Inflammatory macrophage treated with lipopolysaccharide for 4 hours (primary cell): ENCODE results near the gene SHISA7.
A peak's percentile ranks its signal among the peaks of the same experiment; 100 is the strongest.
"Not testable (repeated sequence)": the region's sequence is repeated elsewhere in the genome, so short reads cannot be mapped to it uniquely, and the experiment has no call there.

Source experiments
- DNase-seq: peaks from one replicate; pipeline ENCODE4 v3.0.0-alpha.2; 2020

SHISA7 gene

GRCh38 chr19:55443824-55444480 lies 852 bp upstream of the SHISA7 start:
- DNase-seq: no peak

- no peak for DNase-seq
Measured at GRCh38 chr19:55442372-55442961, 633 bp downstream of the SHISA7 start.

GRCh38 chr19:55441692-55442321 lies 1.3 kb downstream of the SHISA7 start:
- no peak for DNase-seq

GRCh38 chr19:55441319-55441691 lies 1.8 kb downstream of the SHISA7 start:
- DNase-seq: peak; percentile 64

GRCh38 chr19:55440411-55441105 lies 2.5 kb downstream of the SHISA7 start:
- no peak for DNase-seq

- DNase-seq: no peak
Measured at GRCh38 chr19:55439052-55439451, 4.0 kb downstream of the SHISA7 start.

- DNase-seq: no peak
Measured at GRCh38 chr19:55437410-55437809, 5.7 kb downstream of the SHISA7 start.

GRCh38 chr19:55436847-55437246 lies 6.3 kb downstream of the SHISA7 start:
- DNase-seq: no peak

GRCh38 chr19:55435020-55435419 lies 8.1 kb downstream of the SHISA7 start:
- no peak for DNase-seq

GRCh38 chr19:55434356-55434919 lies 8.7 kb downstream of the SHISA7 start:
- DNase-seq: no peak

GRCh38 chr19:55433292-55433691 lies 9.8 kb downstream of the SHISA7 start:
- DNase-seq: no peak

GRCh38 chr19:55432241-55432959 lies 10.7 kb downstream of the SHISA7 start:
- DNase-seq: no peak

GRCh38 chr19:55431183-55431582 lies 11.9 kb downstream of the SHISA7 start:
- DNase-seq: peak; percentile 25

GRCh38 chr19:55426042-55426441 lies 17.1 kb downstream of the SHISA7 start:
- DNase-seq: no peak

GRCh38 chr19:55424518-55424917 lies 18.6 kb downstream of the SHISA7 start:
- DNase-seq: no peak

GRCh38 chr19:55423225-55424005 lies 19.7 kb downstream of the SHISA7 start:
- DNase-seq: no peak

GRCh38 chr19:55421281-55421680 lies 21.8 kb downstream of the SHISA7 start:
- DNase-seq: not testable (repeated sequence)

- DNase-seq: no peak
Measured at GRCh38 chr19:55419624-55420236, 23.4 kb downstream of the SHISA7 start.

- no peak for DNase-seq
Measured at GRCh38 chr19:55419103-55419502, 24.0 kb downstream of the SHISA7 start.

- peak; percentile 70 for DNase-seq
Measured at GRCh38 chr19:55418185-55418584, 24.9 kb downstream of the SHISA7 start.

- DNase-seq: no peak
Measured at GRCh38 chr19:55410168-55410567, 32.9 kb downstream of the SHISA7 start.
